Measurements from ENCODE around the gene FAM210B. TPM values are rescaled to one million over a fixed set of nuclear protein-coding genes. Genes with fewer than 3 reads are reported as not detected.

FAM210B gene
- total and polyA plus RNA-seq, 10 of the 15 experiments (the other 5 are each of a cell fraction or from before 2014, with no cell fraction given): 0.13 to 1.4 (median 0.68) TPM

- TF ChIP-seq IRF3 (IDR thresholded peaks at IDR 0.05) (no peak), YBX1 (IDR thresholded peaks at IDR 0.05) (no peak), SRF (IDR thresholded peaks at IDR 0.05; ENCODE audit: low read depth in 2 of 2, low read length in 2 of 2) (no peak), IRF4 (IDR thresholded peaks at IDR 0.05; ENCODE audit: low read depth, low read length) (no peak)
- TF ChIP-seq, protein P1, sequence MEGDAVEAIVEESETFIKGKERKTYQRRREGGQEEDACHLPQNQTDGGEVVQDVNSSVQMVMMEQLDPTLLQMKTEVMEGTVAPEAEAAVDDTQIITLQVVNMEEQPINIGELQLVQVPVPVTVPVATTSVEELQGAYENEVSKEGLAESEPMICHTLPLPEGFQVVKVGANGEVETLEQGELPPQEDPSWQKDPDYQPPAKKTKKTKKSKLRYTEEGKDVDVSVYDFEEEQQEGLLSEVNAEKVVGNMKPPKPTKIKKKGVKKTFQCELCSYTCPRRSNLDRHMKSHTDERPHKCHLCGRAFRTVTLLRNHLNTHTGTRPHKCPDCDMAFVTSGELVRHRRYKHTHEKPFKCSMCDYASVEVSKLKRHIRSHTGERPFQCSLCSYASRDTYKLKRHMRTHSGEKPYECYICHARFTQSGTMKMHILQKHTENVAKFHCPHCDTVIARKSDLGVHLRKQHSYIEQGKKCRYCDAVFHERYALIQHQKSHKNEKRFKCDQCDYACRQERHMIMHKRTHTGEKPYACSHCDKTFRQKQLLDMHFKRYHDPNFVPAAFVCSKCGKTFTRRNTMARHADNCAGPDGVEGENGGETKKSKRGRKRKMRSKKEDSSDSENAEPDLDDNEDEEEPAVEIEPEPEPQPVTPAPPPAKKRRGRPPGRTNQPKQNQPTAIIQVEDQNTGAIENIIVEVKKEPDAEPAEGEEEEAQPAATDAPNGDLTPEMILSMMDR (IDR thresholded peaks at IDR 0.05 in 2 of 3, conservative IDR thresholded peaks at IDR 0.05 in 1 of 3; ENCODE audit: control insufficient read depth in 2 of 3, extremely low read depth in 1 of 3, insufficient read depth in 1 of 3, low read depth in 3 of 3, low read length in 3 of 3): no peak
- Histone ChIP-seq H3K27me3 (replicated peaks in 1 of 2; ENCODE audit: control insufficient read depth in 2 of 2, insufficient read depth in 2 of 2, low read length in 1 of 2) (no peaks in the 10 kb centered on the region), H3K9ac (ENCODE audit: control insufficient read depth, insufficient read depth, low read length) (no peak overlapping the region), H3K4me2 (ENCODE audit: control insufficient read depth, insufficient read depth) (no peak overlapping the region), H3K27ac (ENCODE audit: control insufficient read depth, insufficient read depth) (no peak overlapping the region), H3K79me2 (ENCODE audit: control insufficient read depth, insufficient read depth, low read length) (no peaks in the 10 kb centered on the region), H3K4me1 (ENCODE audit: control insufficient read depth, insufficient read depth, low read length) (no peaks in the 10 kb centered on the region), H3K36me3 (ENCODE audit: control insufficient read depth in 2 of 2, insufficient read depth in 2 of 2, low read length in 1 of 2) (no peaks in the 10 kb centered on the region), H3K9me3 (replicated peaks; ENCODE audit: control insufficient read depth, insufficient read depth, low read length) (no peaks in the 10 kb centered on the region), H2AFZ (ENCODE audit: control insufficient read depth, low read depth, low read length) (no peak overlapping the region), H3K4me3 (no peak overlapping the region), H4K20me1 (ENCODE audit: control insufficient read depth, insufficient read depth) (no peaks in the 10 kb centered on the region)
- 73% methylated on average over 8 of the region's 8 CpGs for WGBS (ENCODE audit: insufficient coverage, insufficient replicate concordance, low lambda C conversion rate, missing lambda C conversion rate)
- intact Hi-C loops (cut with micrococcal nuclease; ENCODE audit: unreplicated experiment): no loop called here
- ATAC-seq (no peak), DNase-seq (ENCODE audit: low read depth, low spot score) (no peak), FAIRE-seq (no peak)
- in situ Hi-C loops (cut with MboI): no loop called here
- SMC1A ChIA-PET (ENCODE audit: uncharacterized antibody, unreplicated experiment): no interaction called here
- POLR2A ChIA-PET: no interaction called here
- RAD21 ChIA-PET (ENCODE audit: unreplicated experiment): no interaction called here
- no TSS peak for BruUV-seq (replicated peaks)
- CTCF ChIA-PET: no interaction called here
Measured at GRCh38 chr20:56361900-56362299, 3.1 kb downstream of the FAM210B start.
